ENCODE results near the gene CFAP100.

DNA sequence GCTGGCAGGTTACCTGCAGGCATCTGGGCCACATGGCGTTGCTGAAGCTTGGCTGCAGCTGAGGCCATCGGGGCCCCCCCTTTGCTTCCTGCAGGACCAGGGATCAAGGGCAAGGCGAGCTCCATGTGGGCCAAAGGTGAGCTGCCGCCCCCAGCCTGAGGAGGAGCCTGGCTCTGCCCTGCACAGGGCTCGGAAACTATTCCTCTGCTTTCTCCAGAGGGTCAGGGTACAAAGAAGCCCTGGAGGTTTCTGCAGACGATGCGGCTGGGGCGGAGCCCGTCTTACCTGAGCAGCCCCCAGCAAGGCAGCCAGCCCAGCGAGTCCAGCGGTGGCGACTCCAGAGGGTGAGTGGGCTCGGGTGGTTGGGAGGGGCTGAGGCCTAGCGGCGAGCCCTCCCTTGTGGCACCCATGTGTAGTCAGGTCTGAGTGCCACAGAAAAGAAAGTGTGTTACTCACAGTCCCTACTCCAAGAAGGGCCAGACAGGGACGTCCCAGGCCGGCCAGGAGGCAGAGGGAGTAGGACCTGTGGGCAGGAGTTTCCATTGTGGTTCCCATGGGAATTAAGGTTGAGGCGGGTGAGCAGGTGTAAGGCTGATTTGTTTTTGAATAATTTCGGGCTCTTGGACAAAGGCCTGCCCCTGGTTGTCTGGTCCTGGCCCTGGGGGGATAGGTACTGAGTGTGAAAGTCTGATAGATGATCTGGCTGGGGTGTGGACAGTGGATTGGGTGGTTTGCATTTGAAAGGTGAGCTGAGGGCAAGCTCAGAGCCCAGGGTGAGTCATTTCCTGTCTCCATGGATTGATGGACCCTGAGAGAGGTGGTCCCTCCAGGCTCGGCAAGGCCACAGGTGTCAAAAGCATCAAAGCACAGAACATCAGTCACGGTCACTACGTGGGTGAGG lies 25.4 kb downstream of the CFAP100 start:
- no peak for TF ChIP-seq POLR2AphosphoS5 (IDR thresholded peaks at IDR 0.05)
- no peak for TF ChIP-seq POLR2A (IDR thresholded peaks at IDR 0.05)
- TF ChIP-seq, protein P1, sequence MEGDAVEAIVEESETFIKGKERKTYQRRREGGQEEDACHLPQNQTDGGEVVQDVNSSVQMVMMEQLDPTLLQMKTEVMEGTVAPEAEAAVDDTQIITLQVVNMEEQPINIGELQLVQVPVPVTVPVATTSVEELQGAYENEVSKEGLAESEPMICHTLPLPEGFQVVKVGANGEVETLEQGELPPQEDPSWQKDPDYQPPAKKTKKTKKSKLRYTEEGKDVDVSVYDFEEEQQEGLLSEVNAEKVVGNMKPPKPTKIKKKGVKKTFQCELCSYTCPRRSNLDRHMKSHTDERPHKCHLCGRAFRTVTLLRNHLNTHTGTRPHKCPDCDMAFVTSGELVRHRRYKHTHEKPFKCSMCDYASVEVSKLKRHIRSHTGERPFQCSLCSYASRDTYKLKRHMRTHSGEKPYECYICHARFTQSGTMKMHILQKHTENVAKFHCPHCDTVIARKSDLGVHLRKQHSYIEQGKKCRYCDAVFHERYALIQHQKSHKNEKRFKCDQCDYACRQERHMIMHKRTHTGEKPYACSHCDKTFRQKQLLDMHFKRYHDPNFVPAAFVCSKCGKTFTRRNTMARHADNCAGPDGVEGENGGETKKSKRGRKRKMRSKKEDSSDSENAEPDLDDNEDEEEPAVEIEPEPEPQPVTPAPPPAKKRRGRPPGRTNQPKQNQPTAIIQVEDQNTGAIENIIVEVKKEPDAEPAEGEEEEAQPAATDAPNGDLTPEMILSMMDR (IDR thresholded peaks at IDR 0.05), result no peak

Measured in transverse colon (tissue), 4 donors.